ENCODE results near the gene TAF12.

- no peak for TF ChIP-seq CTCF (IDR thresholded peaks at IDR 0.05)
- TF ChIP-seq STAT6 (CRISPR knock-in tag; conservative IDR thresholded peaks at IDR 0.05; ENCODE audit: low read depth) = no peak
- no peak for TF ChIP-seq ATF3 (CRISPR knock-in tag; conservative IDR thresholded peaks at IDR 0.05)
- no peak for TF ChIP-seq SMAD3 (CRISPR knock-in tag; IDR thresholded peaks at IDR 0.05; ENCODE audit: borderline replicate concordance)
- 0 out of 2 replicates have a peak, but pooled peaks have one; percentile 36 for TF ChIP-seq E2F1 (CRISPR knock-in tag; IDR thresholded peaks at IDR 0.05)
- no peak for TF ChIP-seq ETV6 (CRISPR knock-in tag; IDR thresholded peaks at IDR 0.05)
- no peak for TF ChIP-seq USF1 (CRISPR knock-in tag; IDR thresholded peaks at IDR 0.05)
- TF ChIP-seq ZNF532 (CRISPR knock-in tag; IDR thresholded peaks at IDR 0.05; ENCODE audit: borderline replicate concordance) = no peak
- TF ChIP-seq KAT7 (CRISPR knock-in tag; IDR thresholded peaks at IDR 0.05; ENCODE audit: borderline replicate concordance) = no peak
Observed at GRCh38 chr1:28592321-28593071, 50.4 kb downstream of the TAF12 start.
